ENCODE data around the gene TCF12.

DNA sequence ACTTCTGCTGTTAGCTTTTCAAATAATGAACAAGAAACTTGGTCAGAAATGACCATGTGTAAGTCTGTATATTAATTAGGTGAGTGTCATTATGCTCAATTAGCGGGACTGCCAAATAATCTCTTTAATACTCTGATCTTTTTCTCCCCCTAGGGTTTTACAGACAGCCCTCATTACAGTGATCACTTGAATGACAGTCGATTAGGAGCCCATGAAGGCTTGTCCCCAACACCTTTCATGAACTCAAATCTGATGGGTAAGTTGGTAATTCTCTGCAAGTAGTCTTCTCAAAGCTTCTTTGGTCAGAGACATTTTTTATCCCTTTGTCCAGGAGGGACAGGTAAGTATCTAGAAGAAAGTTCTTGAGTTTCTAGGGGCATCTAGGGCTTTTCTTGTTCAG is 173.2 kb downstream of the TCF12 start:
- TF ChIP-seq, protein P1, sequence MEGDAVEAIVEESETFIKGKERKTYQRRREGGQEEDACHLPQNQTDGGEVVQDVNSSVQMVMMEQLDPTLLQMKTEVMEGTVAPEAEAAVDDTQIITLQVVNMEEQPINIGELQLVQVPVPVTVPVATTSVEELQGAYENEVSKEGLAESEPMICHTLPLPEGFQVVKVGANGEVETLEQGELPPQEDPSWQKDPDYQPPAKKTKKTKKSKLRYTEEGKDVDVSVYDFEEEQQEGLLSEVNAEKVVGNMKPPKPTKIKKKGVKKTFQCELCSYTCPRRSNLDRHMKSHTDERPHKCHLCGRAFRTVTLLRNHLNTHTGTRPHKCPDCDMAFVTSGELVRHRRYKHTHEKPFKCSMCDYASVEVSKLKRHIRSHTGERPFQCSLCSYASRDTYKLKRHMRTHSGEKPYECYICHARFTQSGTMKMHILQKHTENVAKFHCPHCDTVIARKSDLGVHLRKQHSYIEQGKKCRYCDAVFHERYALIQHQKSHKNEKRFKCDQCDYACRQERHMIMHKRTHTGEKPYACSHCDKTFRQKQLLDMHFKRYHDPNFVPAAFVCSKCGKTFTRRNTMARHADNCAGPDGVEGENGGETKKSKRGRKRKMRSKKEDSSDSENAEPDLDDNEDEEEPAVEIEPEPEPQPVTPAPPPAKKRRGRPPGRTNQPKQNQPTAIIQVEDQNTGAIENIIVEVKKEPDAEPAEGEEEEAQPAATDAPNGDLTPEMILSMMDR (conservative IDR thresholded peaks at IDR 0.05; ENCODE audit: low read length), result no peak
- TF ChIP-seq EZH2phosphoT487 (IDR thresholded peaks at IDR 0.05; ENCODE audit: borderline replicate concordance), result no peak
